LHCN-M2 (cell line): ENCODE data around the gene OPN5. TPM values are rescaled to one million over a fixed set of nuclear protein-coding genes. Genes with fewer than 3 reads are reported as not detected.

Source experiments
- DNase-seq: peaks from one replicate; pipeline ENCODE4 v3.0.0-alpha.2; 2012; ENCODE audit warnings: low read depth
- total RNA-seq: library from RNA; depleted of rRNA; stranded (reverse); fragments of >200 nt; gene quantifications from 2 replicates; pipeline ENCODE4 v1.2.3, GENCODE V29; 2014; rRNA removed

The OPN5 gene
- total RNA-seq, 1 experiment from 2014 or later, result not detected

- no peak for DNase-seq
Measured at GRCh38 chr6:47853766-47854165, 71.9 kb downstream of the OPN5 start.

- DNase-seq, result no peak
Measured at GRCh38 chr6:47854971-47855370, 73.1 kb downstream of the OPN5 start.

GRCh38 chr6:47859175-47859574 lies 77.3 kb downstream of the OPN5 start:
- no peak for DNase-seq

DNA sequence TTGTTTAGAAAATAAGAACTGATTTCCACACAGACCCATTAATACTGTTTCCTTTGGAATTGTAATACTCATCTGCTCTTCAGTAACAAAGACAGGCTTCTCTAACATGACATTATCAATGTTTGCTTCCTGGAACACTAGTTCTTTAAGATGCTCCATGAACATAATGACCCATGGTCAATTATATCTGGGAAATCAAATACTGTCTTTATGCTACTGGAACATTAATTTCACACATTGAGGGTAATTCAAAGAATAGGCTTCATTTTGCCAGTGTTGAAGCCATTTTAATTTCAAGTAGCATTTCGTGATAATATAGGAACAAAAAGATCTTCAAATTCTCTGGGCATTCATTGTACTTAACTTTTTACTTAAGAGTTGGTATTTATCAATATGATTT lies 80.9 kb downstream of the OPN5 start:
- DNase-seq, result no peak

DNA sequence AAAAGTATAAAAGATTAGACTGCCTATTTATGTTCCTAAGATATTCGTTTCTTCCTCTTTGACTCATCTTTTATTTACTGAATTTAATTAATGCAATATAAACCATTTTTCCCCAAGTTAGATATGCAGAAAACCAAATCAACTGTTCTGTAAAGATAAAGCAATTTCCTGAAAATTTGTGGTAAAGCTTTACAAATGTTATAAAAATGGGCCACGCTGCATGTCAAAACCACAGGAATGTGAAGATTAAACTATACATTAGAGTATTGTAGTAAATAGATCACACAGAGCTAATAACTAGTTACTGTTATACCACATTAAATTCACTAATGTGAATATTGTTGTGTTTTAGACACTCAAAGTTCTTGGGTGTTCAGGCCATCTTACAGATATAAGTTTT lies 83.4 kb downstream of the OPN5 start:
- no peak for DNase-seq

DNA sequence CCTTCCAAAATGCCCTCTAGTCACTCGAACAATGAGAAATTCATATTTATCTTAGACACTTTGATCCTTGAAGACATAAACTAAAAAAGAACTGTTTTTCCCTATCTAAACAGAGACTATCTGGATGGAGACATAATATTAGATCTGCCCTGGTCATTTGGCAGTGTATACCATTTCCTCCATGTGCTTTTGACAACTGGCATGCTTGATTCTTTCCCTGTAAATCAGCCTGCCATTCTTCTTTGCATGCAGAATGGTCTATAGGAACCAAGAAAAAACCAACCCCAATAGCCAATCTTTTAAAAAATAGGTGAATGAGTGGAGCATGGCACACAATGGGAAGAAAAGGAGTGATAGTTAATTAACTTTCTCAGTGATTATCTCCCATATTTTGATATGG lies 93.8 kb downstream of the OPN5 start:
- DNase-seq, result no peak

Other genes with a start within 250 kb of the OPN5 start
- under 0.01 and 0.13 TPM in 2 replicates for gene ADGRF4, start 83.5 kb upstream of the OPN5 start, total RNA-seq